Hindlimb muscle (tissue), 1 donor: Measurements from ENCODE around the gene CTAGE9. TPM values are rescaled to one million over a fixed set of nuclear protein-coding genes. Genes with fewer than 3 reads are reported as not detected.
"Not testable (repeated sequence)": the region's sequence is repeated elsewhere in the genome, so short reads cannot be mapped to it uniquely, and the experiment has no call there.

Experiments
- DNase-seq: peaks from one replicate; pipeline ENCODE4 v3.0.0-alpha.2; 2013
- polyA plus RNA-seq: library from polyadenylated mRNA; unstranded; fragments of 120-200 nt; gene quantifications from one replicate; pipeline ENCODE4 v1.2.1, GENCODE V29; 2013; ENCODE audit not compliant: insufficient read length

Gene CTAGE9
- polyA plus RNA-seq: not detected

DNA sequence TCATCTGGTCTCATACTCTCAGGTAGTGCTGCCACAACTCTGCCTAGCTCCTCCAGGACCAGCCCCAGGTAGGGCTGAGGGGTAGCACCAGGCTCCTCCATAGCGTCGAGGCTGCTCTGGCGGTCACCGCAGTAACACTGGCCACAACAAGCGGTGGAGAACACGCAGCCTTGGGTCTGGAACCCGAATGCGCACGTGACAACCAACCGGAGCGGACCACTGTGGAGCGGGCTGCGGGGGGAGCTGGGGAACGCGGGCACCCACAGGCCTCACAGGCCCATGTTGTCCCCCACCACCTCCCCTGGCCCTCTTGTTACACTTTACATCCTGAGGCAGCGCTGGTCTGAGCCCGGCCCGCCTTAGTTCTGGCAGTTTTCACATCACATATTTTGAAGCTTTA lies at the start of gene CTAGE9:
Gene CTAGE9, minus strand, starts transcription at position 101 of the 400 bp plus-strand sequence. Its CDS starts 0 bp downstream, at position 101.
- DNase-seq: not testable (repeated sequence)

DNA sequence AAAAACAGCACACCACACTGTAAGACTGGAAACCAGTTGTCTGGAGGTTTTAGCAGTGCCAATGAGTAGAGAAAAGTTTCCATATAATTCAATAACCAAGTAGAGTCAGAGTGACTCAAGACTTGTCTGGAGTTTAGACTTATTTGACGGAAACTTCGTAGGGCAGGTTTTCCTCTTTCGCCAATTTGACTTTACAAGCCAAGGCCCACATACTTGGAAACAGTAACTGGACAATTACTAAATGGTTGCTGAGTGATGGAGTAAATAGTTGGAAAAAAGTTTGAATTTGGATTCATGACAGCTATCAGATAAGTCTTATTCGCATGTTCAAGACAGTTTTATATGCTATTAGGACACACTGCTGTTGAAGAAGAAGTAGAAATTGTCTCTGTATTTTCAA lies 48.1 kb upstream of the CTAGE9 start:
- DNase-seq: peak; percentile 71

GRCh38 chr6:131756039-131756438 lies 45.2 kb upstream of the CTAGE9 start:
- DNase-seq: no peak

DNA sequence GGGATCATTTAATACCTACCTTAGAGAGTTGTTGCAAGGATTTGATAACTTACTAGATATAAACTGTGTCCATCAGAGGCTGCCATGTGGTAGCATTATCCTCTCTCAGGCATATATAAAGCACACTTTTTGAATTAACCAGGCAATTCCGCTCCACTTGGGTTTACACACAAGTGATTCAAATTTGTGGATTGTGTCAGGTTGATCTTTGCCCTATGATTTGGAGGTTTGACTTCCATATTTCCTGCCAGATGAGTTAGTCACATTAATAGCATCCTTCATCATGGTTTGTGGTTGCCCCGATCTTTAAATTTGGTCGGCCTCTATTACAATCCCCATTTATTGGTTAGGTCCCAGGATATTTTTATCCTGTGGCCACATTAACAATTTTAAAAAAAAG lies 44.8 kb upstream of the CTAGE9 start:
- DNase-seq: no peak

DNA sequence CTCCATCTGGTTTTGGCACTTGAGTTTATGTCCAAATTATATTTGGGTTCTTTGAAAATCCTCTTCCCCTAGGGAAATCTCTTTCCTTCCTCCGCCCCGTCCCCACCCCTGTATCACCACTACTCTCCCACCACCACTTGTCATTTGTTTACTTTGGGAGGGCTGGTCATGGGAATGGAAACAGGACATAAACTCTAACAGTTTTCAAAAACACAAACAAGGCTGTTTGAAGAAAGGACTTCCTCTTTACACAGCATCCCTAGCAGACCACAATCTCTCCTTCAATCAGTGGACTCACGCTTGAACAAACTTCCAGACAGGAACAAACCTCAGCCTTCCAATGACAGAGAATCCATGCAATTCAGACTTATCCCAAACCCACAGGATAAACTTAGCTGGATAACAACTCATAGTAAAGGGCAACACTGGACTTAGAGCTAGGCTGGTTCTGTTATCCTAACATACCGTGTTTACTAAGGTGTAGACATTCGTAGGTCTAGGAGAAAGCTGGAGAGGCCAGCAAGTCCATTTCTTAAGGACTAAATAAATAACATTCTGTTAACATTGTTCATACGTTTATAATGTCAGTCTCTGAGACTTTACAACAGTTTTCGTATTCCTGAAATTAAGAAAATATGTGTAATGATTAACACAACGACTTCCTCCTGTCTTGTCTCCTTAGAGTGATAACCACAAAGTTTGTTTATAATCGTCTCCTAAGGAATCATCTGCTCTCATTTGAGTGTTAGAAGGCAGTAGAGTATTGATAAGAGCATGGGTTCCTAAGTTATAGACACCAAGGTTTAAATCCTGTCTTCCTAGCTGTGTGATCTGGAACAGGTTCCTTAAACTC lies 44.1 kb upstream of the CTAGE9 start:
- DNase-seq: no peak

GRCh38 chr6:131754088-131754487 lies 43.3 kb upstream of the CTAGE9 start:
- no peak for DNase-seq

DNA sequence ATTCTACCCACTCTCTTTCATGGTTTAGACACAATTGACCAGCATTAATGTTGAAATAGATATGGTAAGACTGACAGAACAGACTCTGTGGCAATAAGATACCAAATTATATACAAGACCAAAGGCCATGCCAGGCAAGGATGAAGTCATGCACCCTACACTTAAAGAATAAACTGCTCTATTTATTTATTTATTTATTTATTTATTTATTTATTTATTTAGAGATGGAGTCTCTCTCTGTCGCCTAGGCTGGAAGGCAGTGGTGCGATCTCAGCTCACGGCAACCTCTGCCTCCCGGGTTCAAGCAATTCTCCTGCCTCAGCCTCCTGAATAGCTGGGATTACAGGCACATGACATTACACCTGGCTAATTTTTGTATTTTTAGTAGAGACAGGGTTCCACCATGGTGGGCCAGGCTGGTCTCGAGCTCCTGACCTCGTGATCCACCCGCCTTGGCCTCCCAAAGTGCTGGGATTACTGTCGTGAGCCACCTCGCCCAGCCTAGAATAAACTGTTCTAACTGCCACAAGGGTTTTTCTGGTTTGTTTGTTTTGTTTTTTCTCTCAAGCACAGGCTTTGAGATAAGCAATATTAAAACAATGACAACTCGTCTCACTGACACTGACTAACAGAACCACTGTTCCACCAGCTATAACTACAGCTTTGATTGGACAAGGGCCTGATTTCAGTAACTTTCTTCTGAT lies 40.3 kb upstream of the CTAGE9 start:
- DNase-seq: not testable (repeated sequence)

- DNase-seq: no peak
Measured at GRCh38 chr6:131749023-131749422, 38.2 kb upstream of the CTAGE9 start.

GRCh38 chr6:131747821-131748353 lies 37.1 kb upstream of the CTAGE9 start:
- no peak for DNase-seq

DNA sequence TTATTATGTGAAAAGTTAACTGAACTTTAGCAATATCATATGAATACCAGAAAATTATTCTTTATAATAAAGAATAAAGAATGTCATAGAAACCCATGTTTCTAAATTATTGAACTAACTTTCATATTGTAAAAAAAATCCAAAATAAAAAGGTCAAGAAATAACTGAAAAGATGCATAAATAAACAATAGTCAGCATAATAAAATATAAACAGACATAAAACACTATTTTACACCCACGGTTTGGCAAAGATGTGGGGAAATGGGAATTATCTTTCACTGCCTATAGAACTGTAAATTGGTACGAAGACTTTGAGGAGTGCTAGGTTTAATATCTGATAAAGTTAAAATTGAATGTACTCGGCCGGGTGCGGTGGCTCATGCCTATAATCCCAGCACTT lies 34.7 kb upstream of the CTAGE9 start:
- no peak for DNase-seq

DNA sequence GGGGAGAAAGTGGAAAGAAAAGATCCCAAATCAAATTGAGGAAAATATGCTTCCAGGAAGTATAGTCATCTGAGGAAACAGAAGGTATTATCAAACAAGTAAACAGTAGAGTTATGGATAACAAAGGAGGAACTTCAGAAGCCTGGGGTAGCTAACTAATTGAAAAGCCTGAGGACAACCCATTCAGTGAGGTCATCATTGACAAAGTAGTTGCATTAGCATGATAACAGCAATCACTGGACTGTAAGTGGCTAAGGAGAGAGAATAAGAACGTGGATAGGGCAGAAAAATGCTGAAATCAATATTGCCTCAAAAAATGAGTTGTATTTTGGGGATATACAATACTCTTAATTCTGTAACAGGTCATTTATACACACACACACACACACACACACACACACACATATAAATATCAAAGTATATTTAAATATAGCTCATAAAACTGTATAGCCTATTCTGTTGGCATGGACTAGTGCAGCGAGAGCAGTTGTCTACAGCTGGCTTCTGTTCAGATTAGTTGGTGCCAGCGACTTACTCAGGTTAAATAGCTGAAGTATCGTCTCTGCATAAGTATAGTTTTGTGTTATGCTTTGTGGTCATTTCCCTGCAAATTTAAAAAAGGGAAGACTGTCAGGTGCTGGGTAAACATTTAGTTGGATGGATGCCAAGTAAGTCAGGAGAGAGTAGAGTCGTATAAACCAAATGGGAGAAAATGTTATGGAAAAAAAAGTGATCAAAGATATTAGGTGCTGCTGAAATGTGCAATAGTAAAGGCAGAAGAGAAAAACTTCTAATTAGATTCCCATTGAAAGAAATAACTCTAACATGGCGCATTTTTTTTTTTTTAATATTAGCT lies 33.8 kb upstream of the CTAGE9 start:
- DNase-seq: no peak

DNA sequence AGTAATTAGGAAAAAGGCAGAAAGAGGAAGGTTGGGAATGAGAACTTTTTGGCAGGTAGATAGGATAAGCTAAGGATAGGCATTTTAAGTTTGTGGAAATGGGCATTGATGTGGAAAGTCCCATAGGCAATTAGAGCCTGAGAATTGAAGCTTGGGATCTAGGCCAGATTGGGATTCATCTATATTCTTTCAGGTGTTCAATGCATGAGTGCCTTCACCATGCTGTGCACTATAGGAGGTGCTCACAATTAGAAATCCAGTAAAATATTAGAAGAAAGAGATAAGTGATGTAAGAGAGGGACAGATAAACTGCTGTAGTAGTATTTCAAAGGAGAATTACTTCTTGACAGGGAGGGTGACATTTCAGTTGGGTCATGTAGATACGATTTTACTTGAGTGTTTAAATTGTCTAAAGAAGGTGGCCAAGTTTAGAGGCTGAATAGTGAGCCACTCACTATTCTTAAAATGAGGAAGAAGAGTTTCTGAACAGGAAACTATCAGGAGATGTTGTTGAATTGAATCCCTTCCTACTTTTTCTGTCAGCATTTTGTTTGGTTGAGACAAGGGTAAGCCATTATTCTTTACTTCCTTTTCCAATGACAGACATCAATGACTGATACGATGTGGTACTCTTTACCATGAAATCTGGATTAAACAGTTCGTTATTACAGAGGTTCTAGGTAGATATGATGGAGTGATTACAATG lies 31.0 kb upstream of the CTAGE9 start:
- DNase-seq: no peak

GRCh38 chr6:131740161-131740560 lies 29.3 kb upstream of the CTAGE9 start:
- no peak for DNase-seq

GRCh38 chr6:131739136-131739535 lies 28.3 kb upstream of the CTAGE9 start:
- no peak for DNase-seq

GRCh38 chr6:131736811-131737210 lies 26.0 kb upstream of the CTAGE9 start:
- DNase-seq: no peak

DNA sequence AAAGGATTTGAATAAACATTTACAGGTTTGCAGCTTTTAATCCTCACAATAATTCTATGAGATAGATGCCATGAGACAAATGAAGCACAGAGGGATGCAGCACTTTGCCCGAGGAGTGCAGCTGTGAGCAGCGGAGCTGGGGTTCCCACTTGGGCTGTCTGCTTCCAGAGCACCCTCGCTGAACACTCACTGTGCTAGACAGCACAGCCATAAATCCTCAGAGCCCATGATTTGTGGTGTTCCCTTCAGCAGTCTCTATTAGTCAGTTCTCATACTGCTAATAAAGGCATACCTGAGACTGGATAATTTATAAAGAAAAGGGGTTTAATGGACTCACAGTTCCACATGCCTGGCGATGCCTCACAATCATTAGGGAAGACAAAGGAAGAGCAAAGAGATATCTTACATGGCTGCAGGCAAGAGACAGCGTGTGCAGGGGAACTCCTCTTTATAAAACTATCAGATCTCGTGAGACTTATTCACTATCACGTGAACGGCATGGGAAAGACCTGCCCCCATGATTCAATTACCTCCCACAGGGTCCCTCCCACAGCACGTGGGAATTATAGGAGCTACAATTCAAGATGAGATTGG lies 25.3 kb upstream of the CTAGE9 start:
- no peak for DNase-seq

DNA sequence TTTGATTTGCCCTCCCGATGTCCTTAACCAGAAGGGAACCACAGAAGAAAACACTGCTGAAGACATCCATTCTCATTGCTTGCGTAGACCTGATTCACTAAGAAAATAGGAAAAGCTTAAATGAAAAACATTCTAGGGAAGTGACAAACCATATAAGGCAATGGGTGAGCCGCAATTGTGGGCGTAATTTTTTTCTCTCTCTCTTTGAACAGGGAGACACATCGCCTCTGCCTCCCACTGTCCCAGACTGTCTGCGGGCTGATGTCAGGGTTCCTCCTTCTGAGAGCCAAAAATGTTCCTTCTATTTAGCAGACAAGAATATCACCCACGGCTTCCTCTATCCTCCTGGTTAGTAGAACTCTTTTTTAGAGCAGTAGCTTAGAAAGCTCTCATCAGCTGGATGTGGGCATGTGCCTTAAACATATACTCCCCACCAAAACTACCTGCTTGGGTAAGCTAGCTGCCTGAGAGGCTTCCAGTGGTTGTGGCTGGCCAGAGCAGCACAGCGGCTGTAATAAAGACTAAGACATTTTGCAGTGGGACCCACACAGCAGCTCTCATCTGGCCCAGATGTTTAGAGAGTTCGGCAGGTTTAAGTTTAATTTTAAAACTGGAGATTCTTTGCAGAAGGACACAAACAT lies 22.7 kb upstream of the CTAGE9 start:
- peak; percentile 12 for DNase-seq

DNA sequence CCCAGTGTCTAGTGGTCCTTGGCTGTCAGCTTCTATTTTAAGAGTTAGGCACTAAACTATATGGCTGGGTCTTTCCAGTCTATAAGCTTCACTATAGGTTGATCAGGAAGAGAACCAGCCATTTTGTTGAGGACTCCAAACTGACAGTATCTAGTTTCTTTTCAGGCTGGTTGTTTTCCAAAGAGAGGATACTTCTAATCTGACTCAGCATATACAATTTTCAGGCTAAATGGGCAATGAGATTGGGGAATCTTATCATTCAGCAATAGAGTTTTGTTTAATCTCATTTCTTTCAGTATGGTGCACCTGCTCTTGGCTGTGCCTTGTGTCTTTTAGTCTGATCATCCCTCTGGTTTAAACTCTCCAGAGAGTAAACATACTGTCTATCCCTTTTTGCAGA lies 20.4 kb upstream of the CTAGE9 start:
- DNase-seq: no peak

- no peak for DNase-seq
Measured at GRCh38 chr6:131730264-131730663, 19.4 kb upstream of the CTAGE9 start.

DNA sequence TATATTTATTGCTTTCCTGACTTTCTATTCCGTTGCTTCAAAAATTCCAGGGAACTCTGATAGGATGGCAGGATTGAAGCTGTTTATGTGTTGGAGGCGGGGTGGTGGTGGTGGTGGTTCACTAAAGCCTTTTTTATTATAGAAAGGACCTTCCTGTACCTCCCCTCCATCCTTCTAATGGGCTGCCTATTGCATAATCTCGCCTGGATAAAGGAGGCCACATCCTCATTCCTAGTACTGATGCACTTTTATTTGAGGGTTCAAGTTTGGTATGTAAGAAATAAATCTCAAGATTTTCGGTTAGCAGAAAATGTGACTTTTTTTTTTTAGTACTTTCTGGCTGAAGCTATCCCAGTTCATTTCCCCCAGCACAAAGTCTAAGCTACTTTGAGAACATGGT lies 18.7 kb upstream of the CTAGE9 start:
- no peak for DNase-seq
